Measurements from ENCODE around the gene DPYSL5. TPM values are rescaled to one million over a fixed set of nuclear protein-coding genes. Genes with fewer than 3 reads are reported as not detected.

The DPYSL5 gene
- total RNA-seq, 1 donor from 2014 or later = not detected

DNA sequence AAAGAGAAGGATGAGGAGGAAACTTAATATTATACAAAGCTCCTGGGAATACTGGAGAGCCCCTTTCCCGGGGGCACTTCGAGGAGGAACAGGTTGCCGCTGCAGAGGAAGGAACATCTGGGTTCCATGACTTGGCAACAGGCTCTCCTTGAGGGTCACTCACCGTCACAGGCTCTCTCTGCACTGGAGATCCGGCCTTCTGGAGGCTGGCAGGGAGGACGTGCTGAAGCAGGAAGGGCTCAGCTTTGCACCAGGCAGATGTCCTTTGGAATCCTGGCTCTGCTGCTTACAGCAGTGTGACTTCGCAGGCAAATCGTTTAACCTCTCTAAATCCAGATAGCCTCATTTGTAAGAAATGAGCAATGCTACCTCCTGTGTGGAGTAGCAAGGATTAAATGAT is 2.9 kb upstream of the DPYSL5 start:
- no peak for DNase-seq (ENCODE audit: extremely low read depth, low read depth, low spot score)

DNA sequence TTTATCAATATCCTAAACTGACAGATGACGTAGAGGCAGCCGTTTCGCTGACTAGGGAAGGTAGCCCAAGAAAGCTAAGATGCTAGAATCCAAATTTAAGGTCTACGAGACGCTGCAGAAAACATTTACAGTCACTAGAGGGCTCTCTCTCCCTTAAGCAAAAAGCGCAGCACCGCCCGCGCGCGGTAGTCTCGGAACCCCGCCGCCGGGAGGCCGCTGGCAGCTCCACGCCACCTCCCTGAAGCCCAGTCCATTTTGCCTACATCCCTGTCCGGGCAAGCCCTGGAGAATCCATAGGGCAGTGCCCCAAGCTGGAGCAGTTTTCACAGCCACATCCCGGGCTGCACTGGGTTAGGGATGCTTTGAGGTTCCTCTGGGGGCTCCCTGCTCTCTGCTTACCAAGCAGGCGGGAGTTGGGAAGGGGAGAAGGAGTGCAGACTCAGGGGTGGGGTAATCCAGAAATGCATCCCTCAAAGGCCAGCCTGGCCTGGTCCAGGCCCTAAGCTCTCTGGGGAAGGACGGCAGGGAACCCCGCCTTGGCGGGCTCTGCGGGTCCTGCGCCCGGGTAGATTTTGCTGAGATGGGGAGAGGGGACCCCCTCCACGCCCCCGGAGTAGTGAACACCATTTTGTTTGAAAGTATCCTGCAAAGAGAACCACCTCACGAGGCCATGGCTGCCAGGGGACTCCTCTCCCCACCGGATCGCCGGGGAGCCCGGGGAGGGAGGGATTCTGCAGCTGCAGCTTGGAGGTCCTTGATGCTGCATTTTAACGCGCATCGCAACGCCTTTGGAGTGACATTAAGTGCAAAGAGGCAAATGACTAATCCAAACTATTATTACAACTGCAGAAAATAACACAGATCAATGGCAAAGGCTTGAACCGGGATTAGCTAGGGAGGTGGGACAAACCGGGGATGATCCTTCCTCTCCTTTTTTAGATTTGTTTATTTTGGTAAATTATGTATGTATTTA is 1.3 kb upstream of the DPYSL5 start:
- DNase-seq (ENCODE audit: extremely low read depth, low read depth, low spot score) = peak; percentile 16

DNA sequence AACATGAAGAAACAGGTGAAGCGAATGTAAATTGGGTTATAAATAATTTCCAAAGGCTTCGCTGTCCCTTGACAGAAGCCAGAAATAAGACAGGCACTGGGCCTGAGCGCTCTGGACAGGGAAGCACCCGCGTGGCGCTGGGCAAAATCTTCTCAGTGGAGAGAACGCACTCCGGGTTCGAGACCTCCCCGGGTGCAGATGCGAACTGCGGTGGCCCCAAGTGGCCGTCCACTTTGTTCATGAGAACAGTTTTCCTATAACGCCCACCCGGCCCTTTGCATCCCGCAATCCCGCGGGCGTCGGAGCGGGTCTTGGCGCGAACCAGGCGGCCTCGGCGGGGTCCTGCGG is 651 bp upstream of the DPYSL5 start:
- no peak for DNase-seq (ENCODE audit: extremely low read depth, low read depth, low spot score)

DNA sequence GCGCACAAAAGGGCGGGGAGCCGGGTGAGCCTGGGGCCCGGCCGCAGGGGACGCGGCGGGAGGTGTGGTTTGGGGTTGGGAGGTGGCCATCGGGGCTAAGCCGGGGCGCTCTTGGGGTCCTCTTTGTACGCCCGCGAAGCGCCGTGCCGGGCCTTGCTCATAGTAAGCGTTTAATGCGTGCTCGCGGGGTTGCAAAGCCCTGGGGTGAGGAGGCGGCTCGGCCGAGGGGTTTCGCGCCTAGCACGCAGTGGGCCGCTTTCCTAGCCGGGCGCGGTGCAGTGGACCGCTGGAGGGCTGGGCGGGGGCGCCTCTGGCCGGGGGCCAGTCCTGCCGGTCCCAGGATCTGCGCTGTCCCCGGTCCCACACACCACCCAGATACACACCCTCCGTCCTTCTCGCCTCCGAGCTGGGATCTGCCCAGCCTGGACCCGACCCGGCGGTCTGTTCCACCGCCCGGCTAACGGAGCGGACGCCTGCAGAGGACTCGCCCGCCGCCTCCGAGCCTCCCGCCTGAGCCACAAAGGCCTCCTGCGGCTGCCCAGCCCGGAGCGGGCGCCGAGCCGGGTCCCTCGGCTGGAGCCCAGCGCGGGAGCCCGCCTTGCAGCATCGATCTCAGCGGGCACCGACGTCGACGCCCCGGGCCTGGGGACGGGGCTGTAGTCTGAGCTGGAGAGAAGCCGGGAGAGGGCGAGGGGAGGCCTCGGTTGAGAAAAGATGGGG is 564 bp downstream of the DPYSL5 start:
- DNase-seq (ENCODE audit: extremely low read depth, low read depth, low spot score) = no peak

DNA sequence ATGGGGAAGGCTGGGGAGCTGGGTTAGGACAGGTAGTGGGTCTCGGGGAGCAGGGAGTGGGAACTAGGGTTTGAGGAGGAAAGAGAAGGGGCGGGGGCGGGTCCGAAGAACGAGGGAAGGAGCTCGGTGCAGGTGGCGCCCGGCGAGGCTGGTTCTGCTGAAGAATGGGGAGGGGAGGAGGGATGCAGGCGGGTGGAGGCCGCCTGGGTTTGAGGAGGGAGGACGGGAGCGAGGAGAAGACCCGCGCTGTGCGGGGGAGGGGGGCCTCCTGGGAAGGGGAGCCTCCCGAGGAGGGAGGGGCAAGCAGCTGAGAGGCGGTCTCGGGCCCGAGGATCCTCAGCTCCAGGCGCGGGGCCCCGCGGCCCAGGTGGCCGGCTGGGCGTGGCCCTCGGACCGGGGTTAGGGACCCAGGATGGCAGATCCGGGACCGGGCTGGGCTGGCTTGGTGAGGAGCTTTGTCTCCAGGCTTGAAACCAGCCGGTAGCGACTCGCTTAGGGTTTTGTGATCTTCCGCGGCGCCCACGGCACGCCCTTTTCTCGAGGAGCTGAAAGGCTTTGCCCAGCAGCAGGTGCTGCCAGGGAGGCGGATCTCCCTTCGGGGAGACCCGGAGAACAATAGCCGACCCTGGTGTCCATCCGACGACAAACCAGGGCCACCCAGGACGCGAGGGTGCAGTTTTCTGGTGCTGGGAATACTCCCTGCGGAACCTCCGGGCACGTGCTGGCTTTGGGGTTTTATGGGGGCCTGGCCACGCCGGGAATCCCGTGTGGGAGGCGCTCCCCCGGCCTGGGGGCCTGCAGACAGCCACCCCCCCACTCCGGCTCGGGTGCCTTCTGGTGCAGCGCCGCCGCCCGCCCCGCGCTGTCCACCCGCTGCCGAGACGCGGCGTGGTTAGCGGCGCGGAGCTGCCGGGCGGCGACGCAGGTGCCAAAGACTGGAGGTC is 1.4 kb downstream of the DPYSL5 start:
- no peak for DNase-seq (ENCODE audit: extremely low read depth, low read depth, low spot score)

DNA sequence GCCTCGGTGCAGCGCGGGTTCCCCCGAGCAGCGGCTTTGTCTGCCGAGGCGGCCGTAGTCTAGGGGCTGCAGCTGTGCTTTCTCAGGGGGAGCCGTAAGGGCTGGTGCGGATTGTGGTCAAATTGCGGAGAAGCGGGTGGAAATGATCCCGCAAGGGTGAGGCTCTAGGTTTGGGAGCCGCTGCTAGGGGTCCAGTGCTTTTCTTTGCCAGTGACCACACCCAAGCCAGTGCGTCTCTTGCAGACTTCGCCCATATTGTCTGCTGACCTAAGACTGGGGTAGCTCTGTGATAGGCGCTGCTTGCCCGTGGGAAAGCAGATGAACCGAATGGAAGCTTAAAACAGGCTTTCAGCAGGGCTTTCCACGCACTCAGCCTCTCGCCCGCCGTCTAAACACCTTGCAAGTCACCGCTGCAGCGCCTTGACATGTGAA is 2.1 kb downstream of the DPYSL5 start:
- DNase-seq (ENCODE audit: extremely low read depth, low read depth, low spot score) = no peak

DNA sequence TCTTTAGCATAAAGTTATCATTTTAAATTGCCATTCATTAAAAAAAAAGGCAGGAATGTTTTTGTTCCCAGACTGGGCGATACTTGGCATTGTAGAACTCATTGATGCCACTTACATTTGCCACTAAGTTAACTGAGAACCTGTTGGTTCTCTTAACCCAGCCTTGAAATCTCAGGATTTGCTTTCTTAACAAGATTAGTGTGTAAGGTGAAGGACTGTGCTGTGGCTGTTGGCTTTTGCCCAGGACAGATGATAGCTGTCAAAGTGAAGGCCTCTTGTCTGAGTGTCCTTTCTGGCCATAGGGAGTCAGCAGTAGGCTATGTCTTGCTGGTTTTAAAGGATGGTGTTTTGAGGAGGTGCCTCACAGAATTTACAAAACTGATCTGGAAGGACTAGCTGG is 2.6 kb downstream of the DPYSL5 start:
- DNase-seq (ENCODE audit: extremely low read depth, low read depth, low spot score) = no peak

DNA sequence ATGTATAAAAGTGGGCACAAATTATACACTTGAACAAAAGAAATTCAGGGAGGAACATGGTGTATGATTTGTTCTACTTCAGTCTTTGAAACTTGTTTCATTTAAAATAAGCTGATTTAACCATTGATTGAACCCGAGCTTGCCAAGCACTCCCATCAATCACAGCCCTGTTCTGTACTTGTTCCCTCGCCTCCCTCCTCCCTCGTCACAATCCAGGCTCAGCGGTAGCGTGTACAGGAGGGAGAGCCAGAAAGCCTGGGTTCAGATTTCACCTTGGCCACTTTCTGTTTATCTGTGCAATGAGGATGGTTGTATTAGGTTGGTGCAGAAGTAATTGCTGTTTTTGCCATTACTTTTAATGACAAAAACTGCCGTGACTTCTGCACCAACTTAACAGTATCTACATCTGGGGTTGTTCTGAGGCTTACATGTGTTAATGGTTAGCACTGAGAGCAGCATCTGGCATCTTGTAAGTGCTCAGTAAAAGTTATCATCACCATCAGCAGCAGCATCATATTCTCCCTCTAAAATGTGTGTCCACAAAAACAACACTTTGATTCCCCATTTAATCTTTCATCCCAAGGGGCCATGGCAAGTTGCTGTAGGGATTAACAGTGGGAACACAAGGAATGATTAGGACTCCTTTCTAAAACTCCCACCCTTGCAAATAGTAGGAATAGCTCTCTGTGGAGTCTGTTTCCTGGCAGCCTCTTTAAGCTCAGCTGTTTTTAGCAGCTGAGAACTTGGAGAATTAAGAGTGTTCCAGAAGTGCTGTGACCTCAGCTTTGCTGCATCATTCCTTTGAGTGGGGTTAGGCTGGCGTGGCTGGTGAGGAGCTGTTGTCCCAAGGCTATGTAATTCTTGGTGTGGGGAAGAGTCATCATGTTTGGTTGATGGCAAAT is 4.7 kb downstream of the DPYSL5 start:
- no peak for DNase-seq (ENCODE audit: extremely low read depth, low read depth, low spot score)

DNA sequence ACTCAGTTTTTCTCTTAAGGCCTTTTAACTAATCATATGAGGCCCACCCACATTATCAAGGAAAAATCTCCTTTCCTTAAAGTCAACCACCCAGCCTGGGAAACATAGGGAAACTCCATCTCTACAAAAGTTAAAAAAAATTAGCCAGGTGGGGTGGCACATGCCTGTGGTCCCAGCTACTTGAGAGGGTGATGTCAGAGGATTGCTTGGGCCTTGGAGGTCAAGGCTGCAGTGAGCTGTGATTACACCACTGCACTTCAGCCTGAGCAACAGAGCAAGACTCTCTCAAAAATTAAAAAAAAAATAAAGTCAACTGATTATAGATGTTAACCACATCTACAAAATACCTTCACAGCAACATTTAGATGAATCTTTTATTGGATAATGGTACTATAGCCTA is 5.8 kb downstream of the DPYSL5 start:
- no peak for DNase-seq (ENCODE audit: extremely low read depth, low read depth, low spot score)

DNA sequence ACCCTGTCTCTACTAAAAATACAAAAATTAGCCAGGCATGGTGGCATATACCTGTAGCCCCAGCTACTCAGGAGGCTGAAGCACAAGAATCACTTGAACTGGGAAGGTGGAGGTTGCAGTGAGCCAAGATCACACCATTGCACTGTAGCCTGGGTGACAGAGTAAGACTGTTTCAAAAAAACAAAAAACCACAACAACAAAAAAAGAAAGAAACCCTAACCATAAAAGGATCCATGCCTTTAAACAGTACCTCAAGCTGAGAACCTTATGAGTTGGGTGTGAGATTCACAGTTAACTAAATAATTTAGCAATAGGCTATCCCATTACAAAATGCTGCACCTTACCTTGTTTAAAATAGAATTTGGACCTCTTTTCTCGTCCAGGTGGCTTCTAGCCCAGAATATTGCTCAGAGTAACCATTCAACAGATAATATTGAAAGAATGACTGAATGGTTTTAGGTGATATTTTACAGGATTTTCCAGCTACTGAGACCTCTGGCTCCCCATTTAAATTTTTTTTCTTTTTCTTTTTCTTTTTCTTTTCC is 6.4 kb downstream of the DPYSL5 start:
- DNase-seq (ENCODE audit: extremely low read depth, low read depth, low spot score) = no peak

DNA sequence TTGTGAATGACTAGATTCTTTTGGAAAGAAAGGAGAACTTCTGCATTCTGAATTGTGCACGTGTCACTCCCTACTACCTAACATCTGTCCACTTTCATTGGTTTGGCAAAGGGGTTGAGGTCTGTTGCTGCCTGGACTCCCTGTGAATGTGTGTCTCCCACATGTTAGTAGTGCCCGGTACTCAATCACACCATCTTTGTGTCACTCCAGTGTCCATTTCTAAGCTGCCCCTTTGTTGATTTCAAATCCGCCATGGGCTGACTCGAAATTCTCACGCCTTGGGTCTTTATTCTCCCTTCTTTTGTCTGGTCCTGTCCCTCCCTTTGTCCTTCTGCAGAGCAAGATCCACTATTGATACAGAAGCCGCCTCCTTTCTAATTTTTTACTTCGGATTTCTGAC is 7.5 kb downstream of the DPYSL5 start:
- DNase-seq (ENCODE audit: extremely low read depth, low read depth, low spot score) = no peak

DNA sequence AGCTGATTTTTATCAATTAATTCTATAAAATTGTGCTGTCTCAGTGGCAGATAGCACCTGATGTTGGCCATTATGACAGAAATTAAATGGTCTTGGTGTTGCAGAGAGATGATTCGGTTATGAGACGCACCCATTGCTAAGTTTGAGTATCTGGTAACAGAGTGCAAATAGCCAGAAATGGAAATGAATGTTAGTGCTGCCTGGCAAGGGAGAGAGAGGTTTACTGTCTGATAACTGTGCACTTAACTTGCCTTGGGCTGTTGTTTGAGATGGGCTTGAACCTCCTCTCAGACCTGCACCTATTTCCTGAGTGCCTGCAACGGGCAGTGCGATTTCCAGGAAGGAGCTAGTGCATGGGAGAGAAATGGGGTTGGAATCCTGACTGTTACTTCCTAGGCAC is 11.7 kb downstream of the DPYSL5 start:
- no peak for DNase-seq (ENCODE audit: extremely low read depth, low read depth, low spot score)

DNA sequence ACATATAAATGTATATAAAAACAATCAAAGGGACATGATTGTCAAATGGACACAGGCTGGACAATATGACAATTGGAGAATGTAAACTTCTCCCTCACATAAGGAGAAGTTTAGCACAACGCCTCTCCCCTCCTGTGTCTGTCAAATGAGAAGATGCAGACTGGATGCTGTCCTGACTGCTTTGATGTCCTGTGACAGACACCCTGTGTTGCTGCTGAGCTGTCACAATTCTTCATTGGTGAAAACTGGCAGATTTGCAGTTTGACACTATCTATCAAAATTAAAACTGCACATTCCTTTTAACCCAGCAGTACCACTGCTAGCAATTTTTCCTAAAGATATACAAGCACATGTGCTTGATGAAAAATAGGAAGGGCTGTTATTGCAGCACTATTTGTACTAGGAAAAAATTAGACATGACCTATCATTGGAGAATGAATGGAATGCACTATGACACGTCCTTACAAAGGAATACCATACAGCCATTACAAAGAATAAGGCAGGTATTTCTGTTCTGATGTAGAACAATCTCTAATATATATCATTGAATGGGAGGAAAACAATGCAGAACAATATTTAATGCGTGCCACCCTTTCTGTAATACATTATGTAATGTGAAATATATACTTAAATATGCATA is 12.4 kb downstream of the DPYSL5 start:
- no peak for DNase-seq (ENCODE audit: extremely low read depth, low read depth, low spot score)

DNA sequence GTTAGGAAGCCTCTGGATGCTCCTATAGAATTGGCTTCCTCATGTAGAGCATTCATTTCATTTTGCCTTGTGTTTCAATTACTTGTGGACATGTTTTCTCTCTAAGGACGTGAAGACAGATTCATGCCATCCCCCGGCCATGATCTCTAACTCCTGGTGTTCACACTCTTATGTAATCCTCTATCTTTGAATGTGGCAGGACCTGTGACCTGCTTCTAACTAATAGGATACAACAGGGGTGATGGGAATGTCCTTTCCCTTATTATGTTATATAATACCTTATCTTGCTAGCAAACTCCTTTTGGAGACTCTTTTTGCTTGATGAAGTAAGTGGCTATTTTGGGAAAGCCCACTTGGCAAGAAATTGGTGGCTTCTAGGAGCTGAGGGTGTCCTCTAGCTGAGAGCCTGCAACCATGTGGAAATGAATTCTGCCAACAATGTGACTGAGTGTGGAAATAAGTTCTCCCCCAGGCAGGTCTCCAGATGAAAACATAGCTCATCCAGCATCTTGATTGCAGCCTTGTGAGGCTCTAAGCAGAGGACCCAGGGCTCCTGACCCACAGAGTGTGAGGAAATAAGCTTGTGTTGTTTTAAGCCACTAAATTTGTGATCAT is 13.8 kb downstream of the DPYSL5 start:
- DNase-seq (ENCODE audit: extremely low read depth, low read depth, low spot score) = no peak

DNA sequence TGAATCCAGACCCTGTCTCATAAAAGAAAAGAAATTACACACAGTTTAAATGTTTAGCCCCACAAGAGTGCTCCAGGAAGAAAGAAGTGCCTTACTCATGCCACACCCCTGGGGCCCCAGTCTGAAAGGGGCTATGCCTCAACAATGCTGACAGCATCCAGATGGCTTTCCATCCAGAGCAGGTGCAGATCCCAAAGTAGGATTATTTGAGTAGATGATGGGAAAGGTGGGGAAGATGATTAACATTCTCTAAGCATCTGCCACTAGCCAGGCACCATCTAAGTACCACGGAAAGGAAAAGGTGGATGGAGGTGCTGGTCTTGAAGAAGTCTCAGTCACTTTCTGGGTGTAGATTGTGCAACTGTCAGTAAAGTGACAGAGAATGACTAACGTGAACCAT is 16.3 kb downstream of the DPYSL5 start:
- no peak for DNase-seq (ENCODE audit: extremely low read depth, low read depth, low spot score)

DNA sequence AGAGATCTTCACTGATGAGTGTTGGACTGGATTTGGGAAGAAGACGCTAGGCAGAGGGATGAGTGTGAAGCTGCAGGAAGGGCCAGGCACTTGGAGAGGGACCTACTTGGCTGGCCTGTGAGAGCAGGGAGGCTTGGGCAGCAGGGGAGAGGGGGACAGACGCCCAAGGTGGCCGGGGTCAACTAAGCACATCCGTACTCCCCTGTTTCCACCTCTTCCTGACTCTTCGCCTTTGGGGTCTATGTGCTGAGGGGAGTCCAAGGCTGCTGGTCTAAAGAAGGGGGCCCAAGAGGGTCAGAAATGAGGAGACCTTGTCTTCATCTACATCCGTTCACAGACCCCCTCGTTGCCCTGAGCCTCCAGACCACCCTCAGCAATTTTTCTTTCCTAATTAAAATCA is 16.7 kb downstream of the DPYSL5 start:
- no peak for DNase-seq (ENCODE audit: extremely low read depth, low read depth, low spot score)

DNA sequence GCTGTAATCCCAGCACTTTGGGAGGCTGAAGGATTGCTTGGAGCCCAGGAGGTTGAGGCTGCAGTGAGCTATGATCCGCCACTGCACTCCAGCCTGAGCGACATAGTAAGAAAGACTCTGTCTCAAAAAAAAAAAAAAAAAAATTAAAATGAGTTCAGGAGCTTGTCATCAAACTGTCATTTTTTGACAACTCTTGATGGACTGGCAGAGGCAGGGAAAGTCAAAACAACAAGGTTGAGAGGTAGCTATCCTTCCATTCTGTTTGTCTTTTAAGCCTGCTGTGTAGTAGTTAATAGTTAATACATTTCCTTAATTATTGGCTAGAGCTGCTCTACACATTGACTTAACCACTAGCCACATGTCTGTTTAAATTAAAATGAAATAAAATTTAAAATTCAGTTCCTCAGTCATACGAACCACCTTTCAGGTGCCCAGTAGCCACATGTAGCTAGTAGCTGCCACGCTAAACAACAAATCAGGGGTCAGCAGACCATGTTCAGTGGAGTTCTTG is 22.7 kb downstream of the DPYSL5 start:
- no peak for DNase-seq (ENCODE audit: extremely low read depth, low read depth, low spot score)

DNA sequence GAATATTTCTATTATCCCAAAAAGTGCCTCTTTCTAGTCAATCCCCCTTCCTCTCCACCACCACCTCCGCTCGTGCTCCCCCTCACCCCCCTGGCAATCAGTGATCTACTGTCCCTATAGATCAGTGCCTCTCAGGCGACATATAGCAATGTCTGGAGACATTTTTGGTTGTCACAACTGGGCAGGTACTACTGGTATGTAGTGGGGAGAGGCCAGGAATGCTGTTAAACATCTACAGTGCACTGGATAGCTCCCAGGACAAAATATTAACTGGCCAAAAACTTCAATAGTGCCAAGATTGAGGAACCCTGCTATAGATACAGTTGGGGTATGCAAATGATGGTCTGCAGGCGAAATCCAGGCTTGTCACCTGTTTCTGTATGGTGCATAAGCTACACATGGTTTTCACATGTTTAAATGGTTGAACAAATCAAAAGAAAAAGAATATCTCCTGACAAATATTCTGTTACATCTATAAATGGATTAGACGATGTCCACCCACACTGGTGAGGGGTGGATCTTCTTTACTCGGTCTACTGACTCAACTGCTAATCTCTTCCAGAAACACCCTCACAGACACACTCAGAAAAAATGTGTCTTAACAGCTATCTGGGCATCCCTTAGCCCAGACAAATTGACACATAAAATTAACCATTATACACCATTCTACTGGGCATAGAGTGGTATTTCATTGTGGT is 25.5 kb downstream of the DPYSL5 start:
- DNase-seq (ENCODE audit: extremely low read depth, low read depth, low spot score) = no peak

Measured in glomerular endothelial cell (primary cell).